A549 treated with DMSO at 1 μM for 4 hours (cell line): ENCODE results near the gene MTA2. TPM values are rescaled to one million over a fixed set of nuclear protein-coding genes. Genes with fewer than 3 reads are reported as not detected.

ENCODE experiments used
- total RNA-seq: library from RNA; stranded (reverse); fragments of 200-300 nt; extraction: Qiagen RNA extraction; gene quantifications from 5 replicates; pipeline ENCODE4 v1.2.3, GENCODE V29; 2022; ENCODE audit warnings: low read depth

MTA2 gene
- 87.0 to 95.9 TPM (median 89.9 TPM) in 5 replicates for total RNA-seq

DNA sequence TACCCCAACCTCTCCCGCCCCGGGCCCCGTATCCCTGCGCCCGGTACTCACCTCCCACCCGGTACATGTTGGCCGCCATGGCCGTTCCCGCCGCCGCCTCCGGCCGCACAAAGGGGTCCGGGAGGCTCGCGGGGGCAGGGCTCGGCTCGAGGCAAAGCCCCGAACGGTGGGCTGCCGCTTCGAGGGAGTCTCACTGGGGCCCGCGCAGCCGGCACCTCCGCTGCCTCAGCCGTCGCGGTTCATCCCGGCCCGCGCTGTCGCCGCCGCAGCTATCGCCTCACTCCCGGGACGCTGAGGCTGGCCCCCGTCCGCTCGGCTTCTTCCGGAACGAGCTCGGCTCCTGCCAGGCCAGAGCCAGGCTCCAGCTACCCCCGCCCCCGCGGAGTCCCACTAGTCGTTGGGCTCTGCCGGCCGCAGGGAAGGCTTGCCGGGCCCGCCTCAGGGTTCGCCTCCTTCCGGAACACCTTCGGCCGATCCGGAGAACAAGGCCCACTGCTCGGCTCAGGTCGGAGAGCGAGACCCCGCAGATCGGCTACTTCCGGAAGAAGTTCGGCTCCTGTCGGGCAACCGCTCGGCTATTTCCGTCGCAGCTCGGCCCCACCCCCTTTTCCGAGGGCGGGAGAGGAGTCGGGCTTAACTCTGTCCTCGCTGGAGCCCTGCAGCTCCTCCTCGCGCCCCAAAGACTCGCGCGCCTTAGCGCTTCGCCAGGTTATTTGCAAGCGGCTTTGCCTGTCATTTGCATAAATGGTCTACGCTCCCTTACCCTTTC is at the start of gene MTA2:
Gene MTA2 (minus strand): TSS at position 494 of the 769 bp plus-strand sequence. CDS start 415 bp downstream, at position 79.

DNA sequence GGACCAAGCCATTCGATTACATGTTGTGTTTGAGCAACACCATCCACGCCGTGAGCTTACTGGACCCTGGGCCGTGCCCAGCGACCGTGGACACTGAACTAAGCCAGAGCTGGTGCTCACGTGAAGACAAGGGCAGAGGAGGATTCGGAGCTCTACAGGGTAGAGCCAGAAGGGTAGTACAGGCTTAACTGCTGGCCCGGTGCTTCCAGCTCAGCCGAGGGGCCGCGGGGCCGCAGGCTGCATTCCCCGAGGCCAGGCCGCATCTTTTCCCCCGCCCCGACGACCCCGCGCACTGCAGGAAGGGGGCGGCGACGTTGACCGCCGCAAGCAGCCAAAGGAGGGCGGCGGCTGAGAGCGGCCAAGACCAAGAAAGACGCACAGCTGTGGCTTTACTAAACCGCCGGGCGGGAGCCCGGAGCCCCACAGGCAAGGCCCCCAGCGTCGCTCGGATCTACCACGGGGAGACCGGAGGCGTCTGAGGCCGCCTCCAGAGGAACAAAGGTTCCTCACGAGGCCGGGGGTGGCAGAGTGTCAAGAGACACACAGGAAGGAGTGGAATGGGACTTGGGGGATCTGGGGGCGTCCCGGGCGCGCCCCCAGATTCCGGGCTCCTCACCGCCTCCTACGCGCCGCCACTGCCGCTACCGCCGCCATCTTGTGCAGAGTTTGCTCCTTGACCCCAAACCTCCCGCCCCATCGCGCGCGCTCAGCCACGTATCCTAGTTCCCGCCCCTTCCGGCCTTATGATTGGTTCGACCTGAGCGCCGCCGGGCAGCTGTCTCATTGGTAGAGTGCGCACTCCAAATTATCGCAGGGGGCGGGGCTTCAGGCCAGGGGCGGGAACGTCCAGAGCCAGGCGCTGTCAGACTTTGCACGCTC is 44.5 kb upstream of the MTA2 start, which contains the start of gene GANAB:
Gene GANAB (minus strand): TSS at position 668 of the 879 bp plus-strand sequence. CDS start 14 bp downstream, at position 654.

DNA sequence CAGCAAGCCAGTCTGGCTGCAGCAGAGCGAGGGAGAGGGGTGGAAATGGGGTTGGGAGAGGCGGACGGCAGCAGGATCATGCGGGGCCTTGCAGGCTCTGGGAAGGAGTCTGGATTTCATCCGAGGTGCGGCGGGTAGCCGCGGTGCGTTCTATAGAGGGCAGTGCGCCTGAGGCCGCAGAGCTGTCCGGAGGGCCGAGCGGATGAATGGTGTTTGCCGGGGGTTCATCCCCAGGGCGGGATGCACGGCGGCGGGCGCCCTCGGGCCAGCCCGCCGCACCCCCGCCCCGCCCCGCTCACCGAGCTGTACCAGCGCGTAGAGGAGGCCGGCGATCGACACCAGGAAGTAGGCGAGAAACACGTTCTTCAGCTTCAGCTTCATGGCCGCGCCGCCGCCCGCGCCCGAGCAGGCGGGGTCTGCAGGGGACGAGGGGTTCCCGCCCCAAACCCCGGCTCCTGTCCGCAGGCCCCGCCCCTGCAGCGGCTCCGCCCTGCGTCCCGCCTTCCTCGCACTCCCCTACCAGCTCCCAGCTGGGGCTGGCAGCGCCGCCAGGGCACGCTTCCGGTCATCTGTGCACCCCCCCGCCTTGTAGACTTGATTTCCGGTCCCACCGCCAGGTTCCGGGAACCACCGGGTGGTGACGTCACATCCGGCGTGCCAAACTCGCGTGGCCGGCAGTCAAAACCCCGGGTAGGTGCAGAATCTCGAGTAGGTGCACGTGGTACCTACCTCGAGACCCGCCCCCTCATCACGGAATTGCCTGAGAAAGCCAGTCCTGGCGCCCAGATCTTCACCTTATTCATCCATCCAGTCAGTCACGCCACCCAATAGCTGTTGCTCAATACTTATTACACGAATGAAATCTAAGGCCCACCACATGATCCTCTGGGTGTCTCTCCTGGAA is 20.2 kb upstream of the MTA2 start, which contains the start of gene B3GAT3:
Gene B3GAT3 (minus strand): TSS at position 420 of the 904 bp plus-strand sequence. CDS start 39 bp downstream, at position 381.

DNA sequence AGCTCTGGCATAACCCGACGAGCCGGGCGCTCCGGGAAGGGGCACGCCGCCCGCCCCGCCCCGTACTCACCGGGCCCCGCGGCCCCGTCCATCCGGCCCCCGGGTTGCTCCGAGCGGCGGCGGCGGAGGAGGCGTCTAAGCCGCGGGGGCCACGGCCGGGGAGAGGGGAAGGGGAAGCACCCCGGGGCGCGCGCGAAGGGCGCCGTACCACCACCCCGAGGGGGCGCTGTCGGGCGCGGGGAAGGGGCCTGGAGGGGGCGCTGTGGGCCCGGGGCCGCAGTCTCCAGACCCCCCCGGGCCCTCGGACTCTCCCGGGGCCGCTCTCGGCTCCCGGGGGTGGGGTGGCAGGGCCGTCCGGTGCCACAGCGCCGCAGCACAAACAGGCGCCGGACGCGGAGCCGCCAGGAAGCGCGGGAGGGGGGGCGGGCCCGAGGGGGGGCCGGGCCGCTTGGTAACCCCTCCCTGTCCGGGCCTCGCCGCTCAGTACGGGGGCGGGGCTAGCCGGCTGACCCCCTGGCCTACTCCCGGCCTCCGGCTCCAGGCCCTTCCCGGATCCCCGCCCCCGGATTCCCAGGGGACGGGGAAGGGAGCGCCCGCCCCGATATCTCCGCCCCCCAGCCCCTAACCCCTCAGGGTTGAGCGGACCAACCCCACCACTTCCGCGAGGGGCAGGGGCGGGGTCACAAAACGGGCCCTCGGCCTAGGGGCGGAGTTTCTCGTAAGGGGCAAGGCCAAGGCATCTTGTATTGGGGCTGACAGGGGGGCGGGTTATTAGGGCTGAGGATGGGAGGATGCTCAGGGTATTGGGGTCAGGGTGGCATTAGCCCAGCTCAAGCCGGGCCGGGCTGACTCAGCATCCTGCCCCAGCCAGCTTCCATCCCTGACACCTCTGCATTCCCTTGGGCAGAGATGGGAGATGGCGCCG is 11.0 kb upstream of the MTA2 start, which contains the start of the genes EML3 and ROM1:
Gene EML3 (minus strand): TSS at position 410 of the 925 bp plus-strand sequence. CDS start 318 bp downstream, at position 92.
Gene ROM1 (plus strand): TSS at position 892 of the 925 bp plus-strand sequence. CDS start 25 bp downstream, at position 917.

DNA sequence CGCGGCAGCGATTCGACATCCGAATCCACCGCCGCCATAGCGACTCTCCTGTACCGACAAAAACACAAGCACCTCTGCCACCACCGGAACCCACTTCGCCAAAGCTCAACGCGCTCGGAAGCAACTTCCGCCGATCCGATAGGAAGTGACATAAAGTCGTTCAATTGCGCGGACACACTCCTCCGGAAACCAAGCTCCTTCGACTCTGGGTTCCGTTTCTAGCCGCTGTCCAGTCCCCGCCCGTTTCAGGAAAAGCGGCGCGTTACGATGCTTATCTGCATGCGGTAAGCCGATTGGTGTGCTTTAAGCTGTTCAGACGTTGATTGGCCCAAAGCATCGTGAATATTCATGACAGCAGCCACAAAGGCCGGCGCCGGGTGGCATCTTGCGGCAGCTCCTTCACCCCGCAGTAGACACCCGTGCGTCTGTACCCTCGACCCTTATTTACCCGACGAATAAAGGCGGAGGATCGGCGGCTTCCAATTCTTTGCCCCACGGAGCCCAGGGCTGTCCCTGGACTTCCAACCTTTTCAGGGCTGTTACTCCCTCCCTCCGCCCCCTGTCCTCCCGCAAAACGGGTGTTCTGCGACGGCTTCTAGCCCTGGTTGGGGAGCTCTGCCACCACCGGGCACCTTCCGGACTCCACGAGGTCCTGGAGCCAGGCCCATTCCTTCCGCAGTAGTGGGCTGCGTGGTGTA is 10.1 kb downstream of the MTA2 start, which contains the start of gene TUT1:
Gene TUT1 (minus strand): TSS at position 76 of the 698 bp plus-strand sequence. CDS start 38 bp downstream, at position 38.

DNA sequence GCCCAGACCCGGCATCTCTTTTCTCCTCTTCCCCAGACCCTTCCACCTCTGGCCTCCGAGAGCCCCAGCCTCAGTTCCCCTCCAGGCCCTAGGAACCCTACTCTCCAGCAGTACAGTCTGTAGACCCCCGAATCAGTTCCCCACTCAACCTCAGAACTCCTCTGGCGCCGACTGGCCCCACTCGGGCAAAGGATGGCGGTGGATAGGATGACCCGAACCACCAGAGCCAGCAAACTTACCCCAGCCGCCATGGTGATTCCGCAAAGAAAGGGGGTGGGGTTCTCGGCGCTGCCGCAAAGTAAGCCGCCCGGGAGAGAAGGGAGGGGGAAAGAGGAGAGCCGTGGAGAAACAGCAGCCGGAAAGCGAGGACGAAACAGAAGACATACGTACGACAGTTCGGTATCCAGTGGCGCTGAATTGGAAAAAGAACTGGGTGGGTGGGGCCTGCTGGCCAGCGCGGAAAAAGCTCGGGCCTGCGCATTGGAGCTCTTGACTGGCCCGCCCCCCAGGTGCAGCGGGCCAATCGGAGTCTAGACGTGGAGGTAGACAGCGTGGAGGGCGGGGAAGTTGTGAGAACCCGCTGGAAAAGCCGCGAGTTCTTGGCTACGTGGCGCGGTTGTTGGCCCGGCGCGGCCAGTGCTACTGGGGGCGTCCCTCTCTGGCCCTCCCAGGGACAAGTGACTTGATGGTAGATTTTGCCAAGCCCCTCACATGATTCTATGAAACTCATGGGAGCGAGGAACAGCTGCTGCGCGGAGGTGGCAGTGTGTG is 27.9 kb downstream of the MTA2 start, which contains the start of gene EEF1G:
Gene EEF1G (minus strand): TSS at position 300 of the 771 bp plus-strand sequence. CDS start 49 bp downstream, at position 251.

DNA sequence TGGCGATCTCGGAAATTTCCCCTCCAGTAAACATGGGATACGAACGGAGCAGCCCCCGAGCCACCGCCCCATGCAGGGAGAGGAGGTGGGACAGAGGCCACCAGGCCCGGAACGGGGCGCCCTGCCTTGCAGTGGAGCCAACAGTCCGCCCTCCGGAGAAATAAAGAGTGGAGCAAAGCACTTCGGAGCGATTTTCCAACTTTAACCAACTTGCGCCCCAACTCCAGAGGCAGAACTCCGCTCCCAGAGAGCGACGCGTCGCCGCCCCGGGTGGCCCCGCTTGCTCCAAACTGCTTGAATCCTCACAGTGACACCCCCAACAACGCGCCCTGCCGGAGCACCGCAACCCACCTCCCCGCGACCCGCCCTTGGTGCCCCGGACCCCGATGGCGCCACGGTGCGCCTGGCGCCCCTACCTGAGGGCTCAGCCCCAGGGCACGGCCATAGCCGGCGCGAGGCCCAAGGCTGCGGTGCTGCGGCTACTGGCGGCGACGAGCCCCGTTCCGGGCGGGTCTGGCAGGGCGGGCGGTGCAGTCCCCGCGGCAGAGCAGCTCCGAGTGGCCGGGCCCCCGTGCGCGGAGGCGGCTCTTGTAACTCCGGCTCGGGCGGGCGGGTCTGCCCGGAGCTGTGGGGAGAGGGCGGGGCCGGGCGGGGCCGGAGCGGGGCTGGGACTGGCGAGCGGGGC is 55.3 kb downstream of the MTA2 start, which contains the start of gene AHNAK:
Gene AHNAK (minus strand): TSS at position 563 of the 685 bp plus-strand sequence. CDS start 10,708 bp downstream, outside the sequence.

Other genes with a start within 250 kb of the MTA2 start
- gene SCGB1A1, start 182.8 kb downstream of the MTA2 start, total RNA-seq = not detected in 5 replicates
- gene AHNAK, start 55.1 kb downstream of the MTA2 start, total RNA-seq = 167 to 211 TPM (median 191 TPM) in 5 replicates
- gene EEF1G, start 28.0 kb downstream of the MTA2 start, total RNA-seq = 1,927 to 2,090 TPM (median 2,005 TPM) in 5 replicates
- 11.7 to 16.4 TPM (median 14.8 TPM) in 5 replicates for gene TUT1, start 10.3 kb downstream of the MTA2 start, total RNA-seq
- 17.4 to 24.3 TPM (median 23.3 TPM) in 5 replicates for gene EML3, start 10.9 kb upstream of the MTA2 start, total RNA-seq
- 4.0 to 5.3 TPM (median 4.4 TPM) in 5 replicates for gene ROM1, start 11.4 kb upstream of the MTA2 start, total RNA-seq
- 46.5 to 57.3 TPM (median 51.6 TPM) in 5 replicates for gene B3GAT3, start 20.1 kb upstream of the MTA2 start, total RNA-seq
- gene GANAB, start 44.7 kb upstream of the MTA2 start, total RNA-seq = 260 to 286 TPM (median 272 TPM) in 5 replicates
- gene INTS5, start 51.4 kb upstream of the MTA2 start, total RNA-seq = 18.1 to 23.5 TPM (median 21.1 TPM) in 5 replicates
- gene C11orf98, start 63.3 kb upstream of the MTA2 start, total RNA-seq = 134 to 147 TPM (median 144 TPM) in 5 replicates
- 12.2 to 16.7 TPM (median 15.5 TPM) in 5 replicates for gene CSKMT, start 63.4 kb upstream of the MTA2 start, total RNA-seq
- gene UQCC3, start 69.8 kb upstream of the MTA2 start, total RNA-seq = 25.7 to 36.5 TPM (median 31.8 TPM) in 5 replicates
- gene LBHD1, start 70.4 kb upstream of the MTA2 start, total RNA-seq = 4.4 to 6.6 TPM (median 5.4 TPM) in 5 replicates
- 103 to 124 TPM (median 116 TPM) in 5 replicates for gene UBXN1, start 77.2 kb upstream of the MTA2 start, total RNA-seq
- 0.03 to 0.15 TPM (median 0.12 TPM) in 3 of 5 replicates, not detected in the others for gene LRRN4CL, start 87.7 kb upstream of the MTA2 start, total RNA-seq
- gene BSCL2, start 105.6 kb upstream of the MTA2 start, total RNA-seq = 59.2 to 86.7 TPM (median 72.8 TPM) in 5 replicates
- gene GNG3, start 105.8 kb upstream of the MTA2 start, total RNA-seq = not detected in 5 replicates
- 38.4 to 45.9 TPM (median 43.9 TPM) in 5 replicates for gene HNRNPUL2, start 125.6 kb upstream of the MTA2 start, total RNA-seq
- gene TTC9C, start 126.6 kb upstream of the MTA2 start, total RNA-seq = 25.6 to 36.9 TPM (median 35.6 TPM) in 5 replicates
- gene ZBTB3, start 152.3 kb upstream of the MTA2 start, total RNA-seq = 2.1 to 2.5 TPM (median 2.1 TPM) in 5 replicates
- gene POLR2G, start 159.7 kb upstream of the MTA2 start, total RNA-seq = 167 to 186 TPM (median 179 TPM) in 5 replicates
- 14.1 to 17.7 TPM (median 15.2 TPM) in 5 replicates for gene TAF6L, start 169.5 kb upstream of the MTA2 start, total RNA-seq
- 66.9 to 93.0 TPM (median 81.2 TPM) in 5 replicates for gene TMEM179B, start 185.5 kb upstream of the MTA2 start, total RNA-seq
- 19.0 to 29.4 TPM (median 27.1 TPM) in 5 replicates for gene TMEM223, start 190.1 kb upstream of the MTA2 start, total RNA-seq
- gene NXF1, start 203.6 kb upstream of the MTA2 start, total RNA-seq = 44.6 to 59.3 TPM (median 53.9 TPM) in 5 replicates
- 20.5 to 28.2 TPM (median 26.0 TPM) in 5 replicates for gene STX5, start 230.2 kb upstream of the MTA2 start, total RNA-seq
- gene TEX54, start 231.0 kb upstream of the MTA2 start, total RNA-seq = not detected in 5 replicates
- gene WDR74, start 237.7 kb upstream of the MTA2 start, total RNA-seq = 80.1 to 88.6 TPM (median 84.8 TPM) in 5 replicates